ENCODE results near the gene KCNA5. TPM values are rescaled to one million over a fixed set of nuclear protein-coding genes. Genes with fewer than 3 reads are reported as not detected.

The KCNA5 gene
- total and polyA plus RNA-seq, 7 experiments from 2014 or later, result not detected

- no peaks in the 10 kb centered on the region for H3K4me1 Mint-ChIP-seq
- no peak overlapping the region for H3K27ac Mint-ChIP-seq
- intact Hi-C loops (cut with micrococcal nuclease), result no loop called here
Measured at GRCh38 chr12:5073853-5074252, 30.2 kb downstream of the KCNA5 start.

GRCh38 chr12:5076761-5077160 lies 33.1 kb downstream of the KCNA5 start:
- CTCF ChIA-PET, result no interaction called here

More at GRCh38 chr12:5073853-5074252, 30.2 kb downstream of the KCNA5 start:
- ATAC-seq (no peak), DNase-seq (no peak)
- no peaks in the 10 kb centered on the region for H3K9me3 ChIP-seq (ENCODE audit: control insufficient read depth in 2 of 3, low read length in 3 of 3)
- H3K36me3 ChIP-seq (ENCODE audit: control insufficient read depth in 2 of 3, insufficient read depth in 3 of 3, low read length in 3 of 3), result no peaks in the 10 kb centered on the region
- Mint-ChIP-seq H3K27me3 (peaks cover 0 to 20% (median 13%) of the 10 kb centered on the region in 5 donors), H3K9me3 (no peaks in the 10 kb centered on the region), H3K4me3 (no peak overlapping the region), H3K36me3 (no peaks in the 10 kb centered on the region)
- POLR2A ChIA-PET, result no interaction called here
- H3K4me1 ChIP-seq (ENCODE audit: control insufficient read depth in 2 of 2, insufficient read depth in 2 of 2, low read length in 2 of 2), result no peaks in the 10 kb centered on the region
- CTCF ChIA-PET, result no interaction called here
- H3K27ac ChIP-seq (ENCODE audit: low read depth, low read length), result no peak overlapping the region
- peaks cover 0 to 2% of the 10 kb centered on the region in 2 donors for H3K27me3 ChIP-seq (ENCODE audit: control insufficient read depth in 2 of 2, insufficient read depth in 2 of 2, low read length in 2 of 2)
- H3K4me3 ChIP-seq (ENCODE audit: low read length), result no peak overlapping the region

GRCh38 chr12:5078423-5078822 lies 34.7 kb downstream of the KCNA5 start:
- intact Hi-C loops (cut with micrococcal nuclease), result no loop called here
- H3K9me3 Mint-ChIP-seq, result no peaks in the 10 kb centered on the region
- H3K27ac Mint-ChIP-seq, result no peak overlapping the region

More at GRCh38 chr12:5076761-5077160, 33.1 kb downstream of the KCNA5 start:
- Mint-ChIP-seq H3K27me3 (peaks cover 0 to 14% (median 4%) of the 10 kb centered on the region in 5 donors), H3K4me1 (no peaks in the 10 kb centered on the region), H3K4me3 (no peak overlapping the region), H3K9me3 (no peaks in the 10 kb centered on the region), H3K27ac (no peak overlapping the region), H3K36me3 (no peaks in the 10 kb centered on the region)
- H3K4me1 ChIP-seq (ENCODE audit: control insufficient read depth in 2 of 2, insufficient read depth in 2 of 2, low read length in 2 of 2), result no peaks in the 10 kb centered on the region
- ATAC-seq, result no peak
- H3K27me3 ChIP-seq (ENCODE audit: control insufficient read depth in 2 of 2, insufficient read depth in 2 of 2, low read length in 2 of 2), result peaks cover 0 to 2% of the 10 kb centered on the region in 2 donors
- POLR2A ChIA-PET, result no interaction called here
- H3K9me3 ChIP-seq (ENCODE audit: control insufficient read depth in 2 of 3, low read length in 3 of 3), result no peaks in the 10 kb centered on the region
- H3K4me3 ChIP-seq (ENCODE audit: low read length), result no peak overlapping the region
- no peak overlapping the region for H3K27ac ChIP-seq (ENCODE audit: low read depth, low read length)
- intact Hi-C loops (cut with micrococcal nuclease), result no loop called here
- no peaks in the 10 kb centered on the region for H3K36me3 ChIP-seq (ENCODE audit: control insufficient read depth in 2 of 3, insufficient read depth in 3 of 3, low read length in 3 of 3)
- no peak for DNase-seq

GRCh38 chr12:5081016-5081415 lies 37.3 kb downstream of the KCNA5 start:
- Mint-ChIP-seq H3K27ac (no peak overlapping the region), H3K27me3 (peaks cover 0 to 14% (median 3%) of the 10 kb centered on the region in 5 donors), H3K36me3 (no peaks in the 10 kb centered on the region), H3K4me1 (no peaks in the 10 kb centered on the region), H3K9me3 (no peaks in the 10 kb centered on the region), H3K4me3 (no peak overlapping the region)
- intact Hi-C loops (cut with micrococcal nuclease), result no loop called here
- no peak for DNase-seq
- H3K27ac ChIP-seq (ENCODE audit: low read depth, low read length), result no peak overlapping the region
- CTCF ChIA-PET, result no interaction called here
- no peaks in the 10 kb centered on the region for H3K27me3 ChIP-seq (ENCODE audit: control insufficient read depth in 2 of 2, insufficient read depth in 2 of 2, low read length in 2 of 2)
- POLR2A ChIA-PET, result no interaction called here
- ATAC-seq, result no peak
- H3K4me3 ChIP-seq (ENCODE audit: low read length), result no peak overlapping the region
- no peaks in the 10 kb centered on the region for H3K4me1 ChIP-seq (ENCODE audit: control insufficient read depth in 2 of 2, insufficient read depth in 2 of 2, low read length in 2 of 2)
- no peaks in the 10 kb centered on the region for H3K36me3 ChIP-seq (ENCODE audit: control insufficient read depth in 2 of 3, insufficient read depth in 3 of 3, low read length in 3 of 3)
- no peaks in the 10 kb centered on the region for H3K9me3 ChIP-seq (ENCODE audit: control insufficient read depth in 2 of 3, low read length in 3 of 3)

More at GRCh38 chr12:5078423-5078822, 34.7 kb downstream of the KCNA5 start:
- CTCF ChIA-PET, result no interaction called here
- Histone ChIP-seq H3K27me3 (ENCODE audit: control insufficient read depth in 2 of 2, insufficient read depth in 2 of 2, low read length in 2 of 2) (no peaks in the 10 kb centered on the region), H3K27ac (ENCODE audit: low read depth, low read length) (no peak overlapping the region), H3K36me3 (ENCODE audit: control insufficient read depth in 2 of 3, insufficient read depth in 3 of 3, low read length in 3 of 3) (no peaks in the 10 kb centered on the region), H3K9me3 (ENCODE audit: control insufficient read depth in 2 of 3, low read length in 3 of 3) (no peaks in the 10 kb centered on the region), H3K4me3 (ENCODE audit: low read length) (no peak overlapping the region), H3K4me1 (ENCODE audit: control insufficient read depth in 2 of 2, insufficient read depth in 2 of 2, low read length in 2 of 2) (no peaks in the 10 kb centered on the region)
- peaks cover 0 to 14% (median 4%) of the 10 kb centered on the region in 5 donors for H3K27me3 Mint-ChIP-seq
- H3K4me3 Mint-ChIP-seq, result no peak overlapping the region
- POLR2A ChIA-PET, result no interaction called here
- DNase-seq (no peak), ATAC-seq (no peak)
- H3K36me3 Mint-ChIP-seq, result no peaks in the 10 kb centered on the region
- H3K4me1 Mint-ChIP-seq, result no peaks in the 10 kb centered on the region

- no peak overlapping the region for H3K4me3 Mint-ChIP-seq
- ATAC-seq, result no peak
- intact Hi-C loops (cut with micrococcal nuclease), result loop anchor here (1.0 kb wide), 3 partner anchors 62 to 229 kb away; no protein-coding TSS in a partner anchor
- ChIA-PET POLR2A (no interaction called here), CTCF (interaction anchor here (0.6 kb wide), 1 partner anchor 668 kb away, joined by 4 read pairs; no protein-coding TSS in a partner anchor)
- H3K36me3 Mint-ChIP-seq, result no peaks in the 10 kb centered on the region
- H3K27me3 Mint-ChIP-seq, result peaks cover 0 to 9% (median 0%) of the 10 kb centered on the region in 5 donors
- no peaks in the 10 kb centered on the region for H3K9me3 ChIP-seq (ENCODE audit: control insufficient read depth in 2 of 3, low read length in 3 of 3)
- H3K4me3 ChIP-seq (ENCODE audit: low read length), result no peak overlapping the region
- H3K27ac Mint-ChIP-seq, result no peak overlapping the region
- H3K27me3 ChIP-seq (ENCODE audit: control insufficient read depth in 2 of 2, insufficient read depth in 2 of 2, low read length in 2 of 2), result no peaks in the 10 kb centered on the region
- H3K27ac ChIP-seq (ENCODE audit: low read depth, low read length), result no peak overlapping the region
- no peak for DNase-seq
- no peaks in the 10 kb centered on the region for H3K4me1 ChIP-seq (ENCODE audit: control insufficient read depth in 2 of 2, insufficient read depth in 2 of 2, low read length in 2 of 2)
- H3K36me3 ChIP-seq (ENCODE audit: control insufficient read depth in 2 of 3, insufficient read depth in 3 of 3, low read length in 3 of 3), result no peaks in the 10 kb centered on the region
- no peaks in the 10 kb centered on the region for H3K4me1 Mint-ChIP-seq
- H3K9me3 Mint-ChIP-seq, result no peaks in the 10 kb centered on the region
Measured at GRCh38 chr12:5083955-5084849, 40.5 kb downstream of the KCNA5 start.

GRCh38 chr12:5085896-5086295 lies 42.2 kb downstream of the KCNA5 start:
- intact Hi-C loops (cut with micrococcal nuclease), result no loop called here

More at GRCh38 chr12:5085896-5086295, 42.2 kb downstream of the KCNA5 start:
- no peaks in the 10 kb centered on the region for H3K36me3 Mint-ChIP-seq
- ATAC-seq (no peak), DNase-seq (no peak)
- H3K4me3 Mint-ChIP-seq, result no peak overlapping the region
- no peaks in the 10 kb centered on the region for H3K4me1 ChIP-seq (ENCODE audit: control insufficient read depth in 2 of 2, insufficient read depth in 2 of 2, low read length in 2 of 2)
- ChIA-PET POLR2A (no interaction called here), CTCF (no interaction called here)
- H3K4me1 Mint-ChIP-seq, result no peaks in the 10 kb centered on the region
- H3K27ac Mint-ChIP-seq, result no peak overlapping the region
- H3K36me3 ChIP-seq (ENCODE audit: control insufficient read depth in 2 of 3, insufficient read depth in 3 of 3, low read length in 3 of 3), result no peaks in the 10 kb centered on the region
- H3K4me3 ChIP-seq (ENCODE audit: low read length), result no peak overlapping the region
- no peaks in the 10 kb centered on the region for H3K9me3 Mint-ChIP-seq
- H3K27me3 ChIP-seq (ENCODE audit: control insufficient read depth in 2 of 2, insufficient read depth in 2 of 2, low read length in 2 of 2), result no peaks in the 10 kb centered on the region
- no peak overlapping the region for H3K27ac ChIP-seq (ENCODE audit: low read depth, low read length)
- peaks cover 0 to 5% (median under 1%) of the 10 kb centered on the region in 5 donors for H3K27me3 Mint-ChIP-seq
- H3K9me3 ChIP-seq (ENCODE audit: control insufficient read depth in 2 of 3, low read length in 3 of 3), result no peaks in the 10 kb centered on the region
